Thyroid gland (tissue), 4 donors: ENCODE data around the gene PADI4.

Experiments used
- CTCF ChIP-seq, 6 experiments: fragments of 200-600 bp in 3 of 6; fragments of 450-650 bp in 3 of 6; sonication (generic) in 3 of 6; IDR thresholded peaks; one replicate each; pipeline ENCODE4 v1.5.1; 2016 to 2019; ENCODE audit warnings: antibody characterized with exemption in 6 of 6, mild to moderate bottlenecking in 2 of 6, inconsistent platforms in 1 of 6, moderate library complexity in 1 of 6
- POLR2A ChIP-seq, 2 donors: fragments of 450-650 bp; IDR thresholded peaks; one replicate each; pipeline ENCODE4 v1.6.1; 2017; ENCODE audit warnings: antibody characterized with exemption in 2 of 2, mild to moderate bottlenecking in 2 of 2, moderate library complexity in 1 of 2

GRCh38 chr1:17272066-17272465 is 35.9 kb upstream of the PADI4 start:
- TF ChIP-seq CTCF (IDR thresholded peaks at IDR 0.05) (no peak), POLR2A (IDR thresholded peaks at IDR 0.05) (no peak)
